NB4 (cell line): ENCODE data around the gene TFPI.

Source experiments
- CTCF ChIP-seq: IDR thresholded peaks from one replicate; pipeline ENCODE4 v1.5.1; 2012; ENCODE audit warnings: low read depth, low read length
- MYC ChIP-seq: IDR thresholded peaks from 2 replicates; pipeline ENCODE4 v1.6.1; 2011; ENCODE audit warnings: low read depth, low read length
- POLR2A ChIP-seq: IDR thresholded peaks from 2 replicates; pipeline ENCODE4 v1.6.1; 2011; ENCODE audit warnings: mild to moderate bottlenecking; ENCODE audit not compliant: insufficient read length; ENCODE audit errors: extremely low read depth

- TF ChIP-seq CTCF (no peak), MYC (no peak), POLR2A (no peak)
Measured at GRCh38 chr2:187431911-187432310, 122.3 kb downstream of the TFPI start.
